Activated T-cell treated with anti-CD3 and anti-CD28 coated beads, Interleukin-2, amount 50 U/mL, for 1 hour (primary cell): Measurements from ENCODE around the gene SORT1.
A peak's percentile ranks its signal among the peaks of the same experiment; 100 is the strongest.
"Not testable (repeated sequence)": the region's sequence is repeated elsewhere in the genome, so short reads cannot be mapped to it uniquely, and the experiment has no call there.

Experiments
- DNase-seq: peaks from one replicate; pipeline ENCODE4 v3.0.0-alpha.2; 2020

Gene SORT1

DNA sequence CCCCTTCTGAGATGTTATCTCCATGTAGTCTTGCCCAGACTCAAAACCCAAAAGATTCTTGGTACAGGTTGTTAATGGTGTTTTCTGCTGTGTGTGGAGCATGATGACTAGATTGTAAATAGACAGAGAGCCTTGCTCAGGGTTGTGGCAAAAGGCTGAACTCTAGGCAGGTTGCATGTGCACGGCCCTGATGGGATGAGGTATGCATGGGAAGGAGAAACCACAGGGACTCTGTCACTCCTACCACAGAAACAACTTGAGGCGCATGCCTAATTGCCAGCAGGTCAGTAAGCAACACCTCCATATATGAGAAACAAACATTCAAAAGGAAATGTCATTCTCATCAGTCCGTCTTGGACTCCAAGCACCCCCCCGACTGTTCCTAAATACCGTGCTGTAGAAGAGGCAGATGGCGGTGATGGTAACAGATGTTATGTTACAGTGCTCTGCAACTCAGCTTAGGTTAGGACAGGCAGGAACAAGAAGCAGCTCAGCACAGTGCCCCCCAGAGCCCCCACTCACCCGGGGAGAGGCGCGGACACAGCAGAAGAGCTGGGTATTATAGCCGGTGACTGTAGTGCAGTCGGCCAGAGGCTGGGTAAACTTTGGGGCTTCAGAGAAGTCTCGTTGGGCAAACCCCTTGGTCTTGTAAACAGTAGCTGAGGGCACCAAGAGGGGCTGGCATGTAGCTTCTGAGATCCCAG lies 101.9 kb downstream of the SORT1 start:
- no peak for DNase-seq

DNA sequence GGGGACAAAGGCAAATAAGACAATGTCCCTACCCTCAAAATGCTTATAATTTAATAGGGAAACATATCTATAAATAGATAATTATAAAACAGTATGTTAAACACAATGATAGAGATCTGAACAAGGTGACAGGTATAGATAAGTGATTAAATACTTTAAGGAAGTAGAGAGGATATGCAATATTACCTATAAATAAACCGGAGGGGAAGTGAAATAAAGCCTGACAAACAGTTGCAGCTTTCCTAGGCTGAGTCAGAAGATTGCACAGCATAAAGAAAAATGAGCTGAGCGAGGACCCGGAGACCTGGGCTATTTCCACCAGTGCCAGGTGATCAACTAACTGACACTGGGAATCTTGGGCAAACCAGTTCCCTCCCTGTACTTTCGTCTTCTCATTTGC lies 103.2 kb downstream of the SORT1 start:
- DNase-seq, result no peak

DNA sequence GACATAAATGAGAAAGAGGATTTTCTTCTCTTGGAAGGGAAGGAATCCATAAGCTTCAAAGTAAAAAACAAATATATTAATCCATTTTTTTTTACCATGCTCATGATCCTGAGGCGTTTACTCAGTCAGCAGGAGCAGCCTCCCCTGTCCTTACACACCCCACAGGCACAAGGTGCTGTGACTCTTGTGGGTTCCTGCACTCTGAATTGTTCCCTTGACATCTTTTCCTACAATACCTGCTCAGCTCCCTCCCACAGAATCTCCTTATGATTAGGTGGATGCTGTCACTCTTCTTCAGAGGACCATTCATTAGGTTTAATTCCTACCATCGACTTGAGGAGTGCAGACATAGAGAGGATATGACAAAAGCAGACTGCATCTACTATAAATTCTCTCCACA lies 104.7 kb downstream of the SORT1 start:
- no peak for DNase-seq

DNA sequence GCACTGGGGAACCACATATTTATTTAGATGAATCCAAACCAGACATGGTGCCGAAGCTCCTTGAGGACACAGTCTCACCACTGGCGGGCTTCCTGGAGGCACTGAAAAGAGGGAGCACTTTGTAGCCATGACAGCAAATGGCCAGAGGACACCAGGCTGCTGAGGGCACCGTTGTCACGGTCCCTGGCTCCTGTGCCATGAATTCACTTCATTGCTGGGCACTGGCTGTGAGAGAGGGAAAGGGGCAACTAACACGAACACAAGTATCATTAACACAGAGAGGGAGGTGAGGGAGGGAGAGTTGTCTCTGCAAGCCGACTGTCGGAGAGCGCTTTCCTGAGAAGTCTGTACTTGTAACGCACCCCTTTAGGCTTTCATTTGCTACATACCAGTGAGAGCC lies 105.4 kb downstream of the SORT1 start:
- DNase-seq, result no peak

DNA sequence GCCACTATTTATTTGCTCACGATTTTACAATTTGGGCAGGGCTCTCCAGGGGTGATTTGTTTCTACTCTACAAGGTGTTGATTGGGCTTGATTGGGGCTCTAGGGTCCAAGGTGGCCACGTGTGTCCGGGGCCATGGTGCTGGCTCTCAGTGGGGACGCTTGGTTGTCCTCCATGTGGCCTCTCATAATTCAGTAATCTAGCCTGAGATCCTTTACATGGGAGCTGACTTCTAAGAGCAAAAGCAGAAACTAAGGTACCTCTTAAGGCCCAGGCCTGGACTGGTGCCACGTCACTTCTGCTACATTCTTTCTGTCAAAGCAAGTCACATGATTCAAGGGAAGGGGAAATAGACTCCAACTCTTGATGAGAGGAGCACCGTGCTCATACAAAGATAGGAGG lies 106.7 kb downstream of the SORT1 start:
- no peak for DNase-seq

DNA sequence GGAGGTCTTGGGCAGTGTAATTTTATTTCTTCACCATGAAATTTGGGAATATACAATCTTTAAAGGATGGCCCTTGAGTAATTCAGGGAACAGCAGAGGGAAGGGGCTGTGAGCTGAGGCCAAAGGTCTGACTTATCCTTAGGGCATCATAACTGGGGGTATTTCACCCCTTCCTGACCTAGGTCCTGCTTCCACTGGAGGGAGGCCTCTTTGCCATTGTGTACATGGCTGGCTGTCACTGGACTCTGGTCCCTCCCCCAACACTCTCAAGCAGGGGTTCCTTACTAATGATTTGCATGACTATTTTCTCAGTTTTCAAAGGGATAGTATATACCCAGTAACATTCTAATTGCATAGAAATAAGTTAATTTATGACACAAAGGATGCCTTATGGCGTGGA lies 107.6 kb downstream of the SORT1 start:
- DNase-seq, result no peak

DNA sequence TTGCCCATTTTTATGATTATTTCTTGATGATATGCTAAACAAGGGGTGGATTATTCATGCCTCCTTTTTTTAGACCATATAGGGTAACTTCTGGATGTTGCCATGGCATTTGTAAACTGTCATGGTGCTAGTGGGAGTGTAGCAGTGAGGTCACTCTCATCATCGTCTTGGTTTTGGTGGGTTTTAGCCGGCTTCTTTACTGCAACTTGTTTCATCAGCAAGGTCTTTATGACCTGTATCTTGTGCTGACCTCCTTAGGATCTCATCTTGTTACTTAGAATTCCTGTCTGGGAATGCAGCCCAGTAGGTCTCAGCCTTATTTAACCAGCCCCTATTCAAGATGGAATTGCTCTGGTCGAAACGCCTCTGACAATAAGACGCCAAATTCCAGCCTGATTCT lies 111.0 kb downstream of the SORT1 start:
- not testable (repeated sequence) for DNase-seq

DNA sequence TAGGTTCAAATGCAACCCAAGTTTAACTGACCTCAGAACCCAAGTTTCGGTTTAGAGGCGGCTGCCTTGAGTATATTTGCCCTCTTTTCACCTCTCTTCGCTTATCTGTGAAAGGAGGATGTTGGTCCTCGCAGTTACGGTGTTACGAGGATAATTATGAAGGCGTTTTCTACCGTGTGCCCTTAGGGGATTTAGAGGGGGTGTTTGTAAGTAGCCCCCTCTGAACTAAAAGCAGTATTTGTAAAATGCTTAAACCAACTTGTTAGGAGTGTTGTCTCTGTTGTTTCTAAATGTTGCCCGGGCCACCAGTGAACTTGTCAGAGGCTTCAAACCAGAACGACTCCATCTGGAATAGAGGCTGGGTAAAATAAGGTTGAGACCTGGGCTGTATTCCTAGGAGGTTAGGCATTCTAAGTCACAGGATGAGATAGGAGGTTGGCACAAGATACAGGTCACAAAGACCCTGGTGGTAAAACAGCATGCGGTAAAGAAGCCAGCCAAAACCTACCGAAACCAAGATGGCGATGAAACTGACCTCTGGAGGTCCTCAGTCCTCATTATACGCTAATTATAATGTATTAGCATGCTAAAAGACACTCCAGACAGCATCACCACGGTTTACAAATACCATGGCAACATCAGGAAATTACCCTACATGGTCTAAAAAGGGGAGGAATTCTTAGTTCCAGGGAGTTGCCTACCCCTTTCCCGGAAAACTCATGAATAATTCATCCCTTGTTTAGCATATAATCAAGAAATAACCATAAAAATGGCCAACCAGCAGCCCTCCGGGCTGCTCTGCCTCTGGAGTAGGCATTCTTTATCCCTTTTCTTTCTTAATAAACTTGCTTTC lies 113.7 kb downstream of the SORT1 start:
- DNase-seq, result no peak

DNA sequence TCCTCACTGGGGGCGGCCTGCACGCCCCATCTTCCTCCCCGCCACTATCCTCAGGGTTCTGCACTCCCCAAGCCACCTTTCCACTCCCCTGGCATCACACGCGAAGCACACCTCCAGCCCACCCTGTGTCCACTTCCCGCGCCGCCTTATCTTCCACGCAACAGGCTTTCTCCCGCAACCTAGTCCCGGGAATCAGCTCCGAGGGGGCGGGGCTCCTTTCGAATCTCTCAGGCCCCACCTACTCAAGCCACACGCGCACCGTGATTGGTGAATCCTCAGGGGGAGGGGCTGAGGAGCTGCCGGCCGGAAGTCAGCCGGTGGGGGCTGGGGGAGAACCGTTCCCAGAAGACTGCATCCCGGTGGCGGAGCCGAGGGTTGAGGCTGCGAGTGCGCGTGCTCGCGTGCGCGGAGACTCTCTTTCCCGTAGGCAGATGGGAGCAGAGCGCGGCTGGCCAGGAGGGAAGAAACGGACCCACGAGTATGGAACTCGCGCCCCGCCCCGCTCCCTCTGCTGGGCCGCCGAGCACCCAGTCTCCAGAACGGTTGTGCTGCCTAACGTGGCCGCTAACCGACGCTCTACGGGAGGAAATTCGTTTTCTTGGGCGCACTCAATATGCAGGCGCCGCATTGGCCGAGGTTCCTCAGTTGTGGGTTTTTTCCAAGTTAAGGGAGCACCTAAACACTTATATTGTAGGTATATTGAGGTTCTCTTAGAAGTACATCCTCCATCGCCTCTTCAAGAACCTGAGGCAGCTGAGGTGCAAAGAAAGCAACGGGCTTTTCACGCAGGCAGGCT lies 114.6 kb downstream of the SORT1 start, which contains the start of gene PSRC1:
Gene PSRC1, minus strand, starts transcription at position 194 of the 796 bp plus-strand sequence.
- DNase-seq, result peak; percentile 90

DNA sequence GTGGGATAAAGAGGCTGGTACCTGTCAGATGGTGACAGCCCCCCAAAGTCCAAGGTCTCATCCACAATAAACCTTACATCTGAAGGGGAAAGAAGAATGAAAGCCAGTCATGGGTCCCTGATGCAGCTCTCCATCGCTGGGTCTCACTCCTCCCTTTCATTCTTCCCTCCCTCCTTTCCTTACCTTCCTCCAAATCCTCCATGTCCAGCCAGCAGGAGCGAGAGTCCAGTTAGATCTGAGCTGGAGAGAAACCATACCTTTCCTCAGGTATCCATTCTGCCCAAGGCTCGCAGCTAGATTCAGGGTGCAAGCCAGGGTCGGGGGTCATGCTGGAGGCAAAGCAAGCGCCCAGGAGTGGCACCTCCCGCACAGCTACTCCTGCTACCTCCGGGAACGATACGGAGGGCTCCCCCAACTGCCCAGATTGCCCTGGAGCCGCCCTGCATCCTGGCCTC lies 115.2 kb downstream of the SORT1 start:
- DNase-seq, result no peak

DNA sequence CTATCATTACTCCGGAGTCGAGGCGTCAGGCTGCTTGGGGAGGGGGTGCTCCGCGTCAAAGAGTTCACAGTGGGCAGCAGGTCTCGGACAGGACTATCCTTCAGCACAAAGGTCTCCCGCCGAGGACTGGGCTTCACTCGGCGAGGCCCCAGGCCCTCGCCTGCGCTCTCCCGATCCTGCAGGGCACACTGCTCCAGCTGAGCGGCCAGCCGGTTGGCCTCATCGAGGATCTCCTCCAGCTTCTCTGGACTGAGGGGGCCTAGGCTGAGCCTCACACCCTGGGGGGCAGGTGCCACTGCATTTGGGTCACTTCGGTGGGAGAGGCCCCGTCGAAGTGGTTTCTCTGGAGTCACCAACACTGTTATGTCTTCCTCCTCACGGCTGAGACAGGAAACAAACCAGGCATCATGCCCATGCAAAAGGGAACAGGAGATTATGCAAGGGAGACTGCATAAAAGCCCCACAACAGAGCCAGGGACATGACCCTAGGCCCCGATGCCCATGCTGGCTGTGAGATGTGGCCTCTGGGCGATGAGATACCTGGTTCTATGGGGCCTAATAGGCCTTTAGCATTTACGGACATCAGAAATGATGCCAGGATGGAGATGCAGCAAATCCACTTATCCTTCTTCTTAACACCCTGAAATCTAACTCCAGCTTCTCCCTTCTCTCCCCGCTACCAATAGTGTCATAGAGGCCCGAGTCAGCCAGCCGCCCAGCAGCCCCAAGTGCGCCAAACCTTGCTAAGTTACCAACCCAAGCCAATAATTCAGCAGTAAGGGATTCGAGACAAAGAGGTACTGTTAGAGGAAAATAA lies 115.8 kb downstream of the SORT1 start:
- DNase-seq, result no peak

DNA sequence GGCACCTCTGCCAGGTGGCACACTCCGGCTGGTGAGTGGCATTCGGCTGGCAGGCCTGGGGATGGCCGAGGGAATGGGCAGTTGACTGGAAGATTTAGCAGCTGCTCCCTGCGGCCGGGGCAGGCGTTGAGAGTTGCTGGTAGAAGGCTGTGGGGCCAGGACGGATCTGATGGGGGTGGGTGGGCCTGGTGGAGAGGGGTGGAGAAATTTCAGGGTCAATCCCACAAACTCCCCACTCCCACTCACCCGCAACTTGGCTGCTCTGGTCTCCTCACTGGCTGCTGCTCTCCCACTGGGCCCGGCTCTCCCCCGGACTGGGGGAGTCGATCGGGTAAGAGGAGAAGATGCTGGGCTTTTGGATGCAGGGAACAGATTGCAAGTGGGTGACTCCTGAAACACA lies 116.9 kb downstream of the SORT1 start:
- DNase-seq, result no peak

DNA sequence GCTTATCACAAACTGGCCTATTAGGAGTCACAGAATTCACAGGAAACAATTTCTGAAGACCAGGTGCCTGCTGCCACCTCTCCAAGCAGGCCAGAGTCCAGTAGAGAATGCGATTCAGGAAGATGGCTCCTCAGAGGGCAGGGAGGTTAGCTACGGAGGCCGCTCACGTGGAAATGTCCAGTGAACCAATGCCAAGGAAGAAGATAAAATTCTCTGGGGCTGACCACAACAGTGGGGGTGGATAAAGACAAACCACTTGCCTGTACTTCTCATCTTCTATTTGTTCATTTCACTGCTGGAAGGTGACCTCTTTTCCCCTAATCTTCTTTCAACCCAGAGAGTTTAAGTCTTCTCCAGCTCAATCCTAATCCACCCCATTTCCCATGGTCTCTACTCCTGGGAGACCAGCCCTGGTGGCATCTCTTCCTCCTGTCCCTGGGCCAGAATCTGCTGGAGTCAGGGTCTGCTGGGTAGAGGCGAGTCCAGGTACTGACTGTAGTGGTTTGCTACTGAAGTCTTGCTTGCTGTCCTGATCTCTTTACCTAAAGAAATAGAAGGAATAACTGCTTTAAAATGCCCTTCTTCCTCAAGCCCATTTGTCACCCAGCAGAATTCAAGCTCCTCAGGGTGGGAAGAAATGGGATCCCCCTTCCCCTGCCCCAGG lies 118.0 kb downstream of the SORT1 start:
- no peak for DNase-seq

DNA sequence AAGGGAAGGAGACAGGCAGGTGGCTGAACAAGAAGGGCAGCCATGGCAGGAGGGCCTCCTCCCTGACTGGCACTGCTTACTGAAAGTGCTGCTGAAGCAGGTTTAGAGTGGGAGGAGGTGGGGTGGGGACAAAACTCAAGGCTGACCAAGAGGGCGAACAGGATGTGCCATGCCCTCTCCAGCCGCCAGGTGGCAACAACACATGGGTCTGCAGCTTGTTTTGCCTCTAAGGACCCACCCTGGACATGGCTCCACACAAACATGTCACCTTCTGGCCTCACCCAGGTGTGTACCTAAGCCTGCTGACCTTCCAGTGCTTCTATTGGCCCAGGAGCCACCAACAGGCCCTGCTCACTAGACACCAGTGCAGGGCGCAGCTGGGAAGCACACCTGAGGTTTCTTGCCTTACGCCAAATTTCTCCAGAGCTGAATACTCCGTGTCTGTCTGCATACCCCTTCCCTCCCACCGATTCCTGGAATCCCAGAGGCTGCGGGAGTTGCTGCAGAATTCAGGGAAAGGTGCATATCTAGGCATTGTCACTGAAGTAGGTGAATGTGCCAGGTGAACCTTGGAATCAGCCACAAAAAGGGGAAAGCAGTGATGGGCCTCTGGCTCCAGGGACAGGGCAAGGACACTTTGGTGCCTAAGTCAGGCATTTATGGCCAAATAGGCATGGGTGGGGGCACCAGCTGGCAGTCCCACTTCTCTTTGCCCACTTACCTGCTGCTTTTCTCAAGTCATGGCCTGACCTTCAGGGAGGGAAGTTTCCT lies 120.1 kb downstream of the SORT1 start:
- peak; percentile 69 for DNase-seq

DNA sequence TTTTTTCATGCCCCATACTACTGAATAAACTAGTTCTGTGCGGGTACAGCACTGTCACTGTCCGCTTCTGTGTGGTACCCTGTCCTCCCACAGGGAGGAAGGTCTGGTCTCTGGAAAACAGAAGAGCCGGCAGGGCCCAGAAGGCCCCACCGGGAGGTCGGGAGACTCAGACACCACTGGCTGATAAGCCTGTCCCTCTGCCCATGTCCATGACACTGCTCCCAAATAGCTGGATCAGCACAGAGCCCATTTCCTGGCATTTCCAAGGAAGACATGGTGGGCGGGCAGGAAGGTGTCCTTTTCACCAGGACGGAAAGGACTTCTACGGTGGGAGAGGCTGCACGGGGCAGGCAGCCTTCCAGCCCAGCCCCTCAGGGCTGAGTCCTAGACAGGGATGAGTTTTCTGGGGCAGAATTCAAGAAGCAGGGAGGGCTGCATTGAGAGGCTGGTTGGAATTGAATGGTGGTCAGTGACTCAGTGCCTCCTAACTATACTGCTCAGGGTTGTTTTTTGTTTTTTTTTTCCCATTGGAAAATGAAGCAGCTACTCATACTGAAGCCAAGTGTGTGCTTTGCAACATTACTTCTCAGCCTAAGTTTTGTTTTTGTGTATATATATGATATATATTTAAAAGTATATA lies 121.9 kb downstream of the SORT1 start:
- DNase-seq, result no peak

DNA sequence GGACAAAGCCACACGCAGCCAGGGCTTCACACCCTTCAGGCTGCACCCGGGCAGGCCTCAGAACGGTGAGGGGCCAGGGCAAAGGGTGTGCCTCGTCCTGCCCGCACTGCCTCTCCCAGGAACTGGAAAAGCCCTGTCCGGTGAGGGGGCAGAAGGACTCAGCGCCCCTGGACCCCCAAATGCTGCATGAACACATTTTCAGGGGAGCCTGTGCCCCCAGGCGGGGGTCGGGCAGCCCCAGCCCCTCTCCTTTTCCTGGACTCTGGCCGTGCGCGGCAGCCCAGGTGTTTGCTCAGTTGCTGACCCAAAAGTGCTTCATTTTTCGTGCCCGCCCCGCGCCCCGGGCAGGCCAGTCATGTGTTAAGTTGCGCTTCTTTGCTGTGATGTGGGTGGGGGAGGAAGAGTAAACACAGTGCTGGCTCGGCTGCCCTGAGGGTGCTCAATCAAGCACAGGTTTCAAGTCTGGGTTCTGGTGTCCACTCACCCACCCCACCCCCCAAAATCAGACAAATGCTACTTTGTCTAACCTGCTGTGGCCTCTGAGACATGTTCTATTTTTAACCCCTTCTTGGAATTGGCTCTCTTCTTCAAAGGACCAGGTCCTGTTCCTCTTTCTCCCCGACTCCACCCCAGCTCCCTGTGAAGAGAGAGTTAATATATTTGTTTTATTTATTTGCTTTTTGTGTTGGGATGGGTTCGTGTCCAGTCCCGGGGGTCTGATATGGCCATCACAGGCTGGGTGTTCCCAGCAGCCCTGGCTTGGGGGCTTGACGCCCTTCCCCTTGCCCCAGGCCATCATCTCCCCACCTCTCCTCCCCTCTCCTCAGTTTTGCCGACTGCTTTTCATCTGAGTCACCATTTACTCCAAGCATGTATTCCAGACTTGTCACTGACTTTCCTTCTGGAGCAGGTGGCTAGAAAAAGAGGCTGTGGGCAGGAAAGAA lies 122.9 kb downstream of the SORT1 start:
- no peak for DNase-seq

DNA sequence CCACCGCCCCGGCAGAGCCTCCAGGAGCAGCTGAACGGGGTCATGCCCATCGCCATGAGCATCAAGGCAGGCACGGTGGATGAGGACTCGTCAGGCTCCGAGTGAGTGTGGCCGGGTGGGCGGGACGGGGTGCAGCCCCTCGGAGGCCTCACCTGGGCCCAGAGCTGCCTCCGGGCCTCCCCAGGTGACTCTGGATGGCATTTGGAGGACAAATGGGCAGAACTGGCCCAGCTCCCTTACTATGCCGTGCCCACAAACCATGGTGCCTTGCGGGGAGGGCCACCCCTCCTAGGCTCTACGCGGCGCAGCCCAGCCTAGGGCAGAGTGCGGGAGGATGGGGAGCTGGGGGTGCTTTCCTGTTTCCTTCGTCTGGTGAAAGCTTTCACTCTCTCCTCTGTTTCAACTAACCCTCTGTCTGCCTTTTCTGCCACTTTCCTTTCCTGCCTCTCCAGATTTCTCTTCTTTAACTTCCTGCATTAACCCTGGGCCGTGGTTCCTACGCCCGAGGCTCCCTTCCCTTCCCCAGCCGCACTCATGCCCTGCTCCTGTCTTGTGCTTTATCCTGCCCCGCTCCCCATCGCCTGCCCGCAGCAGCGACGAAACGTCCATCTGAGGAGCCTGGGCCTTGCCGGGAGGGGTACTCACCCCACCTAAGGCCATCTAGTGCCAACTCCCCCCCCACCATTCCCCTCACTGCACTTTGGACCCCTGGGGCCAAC lies 124.0 kb downstream of the SORT1 start:
- no peak for DNase-seq

DNA sequence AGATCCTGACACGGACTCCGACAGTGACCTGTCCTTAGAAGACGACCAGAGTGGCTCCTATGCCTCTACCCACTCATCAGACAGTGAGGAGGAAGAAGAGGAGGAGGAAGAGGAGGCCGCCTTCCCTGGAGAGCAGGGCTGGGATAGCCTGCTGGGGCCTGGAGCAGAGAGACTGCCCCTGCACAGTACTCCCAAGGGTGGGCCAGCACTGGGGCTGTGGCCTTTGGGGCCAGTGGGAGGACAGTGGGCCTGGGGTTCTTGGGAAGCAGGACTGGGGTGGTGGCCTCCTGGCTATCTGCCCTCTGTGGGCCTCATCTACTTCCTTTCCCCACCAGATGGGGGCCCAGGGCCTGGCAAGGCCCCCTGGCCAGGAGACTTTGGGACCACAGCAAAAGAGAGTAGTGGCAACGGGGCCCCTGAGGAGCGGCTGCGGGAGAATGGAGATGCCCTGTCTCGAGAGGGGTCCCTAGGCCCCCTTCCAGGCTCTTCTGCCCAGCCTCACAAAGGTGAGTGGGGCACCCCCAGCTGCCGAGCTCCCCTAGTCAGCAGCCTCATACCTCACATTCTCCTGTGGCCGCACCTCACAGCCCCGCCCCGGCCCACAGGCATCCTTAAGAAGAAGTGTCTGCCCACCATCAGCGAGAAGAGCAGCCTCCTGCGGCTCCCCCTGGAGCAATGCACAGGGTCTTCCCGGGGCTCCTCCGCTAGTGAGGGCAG lies 124.7 kb downstream of the SORT1 start:
- DNase-seq, result no peak
